ENCODE data around the gene STAT3. TPM values are rescaled to one million over a fixed set of nuclear protein-coding genes. Genes with fewer than 3 reads are reported as not detected.
A peak's percentile ranks its signal among the peaks of the same experiment; 100 is the strongest.

STAT3 gene
- total and polyA plus RNA-seq, 9 of the 15 experiments (the other 6 are each of a cell fraction or from before 2014, with no cell fraction given), result 90.0 to 179 (median 114) TPM

DNA sequence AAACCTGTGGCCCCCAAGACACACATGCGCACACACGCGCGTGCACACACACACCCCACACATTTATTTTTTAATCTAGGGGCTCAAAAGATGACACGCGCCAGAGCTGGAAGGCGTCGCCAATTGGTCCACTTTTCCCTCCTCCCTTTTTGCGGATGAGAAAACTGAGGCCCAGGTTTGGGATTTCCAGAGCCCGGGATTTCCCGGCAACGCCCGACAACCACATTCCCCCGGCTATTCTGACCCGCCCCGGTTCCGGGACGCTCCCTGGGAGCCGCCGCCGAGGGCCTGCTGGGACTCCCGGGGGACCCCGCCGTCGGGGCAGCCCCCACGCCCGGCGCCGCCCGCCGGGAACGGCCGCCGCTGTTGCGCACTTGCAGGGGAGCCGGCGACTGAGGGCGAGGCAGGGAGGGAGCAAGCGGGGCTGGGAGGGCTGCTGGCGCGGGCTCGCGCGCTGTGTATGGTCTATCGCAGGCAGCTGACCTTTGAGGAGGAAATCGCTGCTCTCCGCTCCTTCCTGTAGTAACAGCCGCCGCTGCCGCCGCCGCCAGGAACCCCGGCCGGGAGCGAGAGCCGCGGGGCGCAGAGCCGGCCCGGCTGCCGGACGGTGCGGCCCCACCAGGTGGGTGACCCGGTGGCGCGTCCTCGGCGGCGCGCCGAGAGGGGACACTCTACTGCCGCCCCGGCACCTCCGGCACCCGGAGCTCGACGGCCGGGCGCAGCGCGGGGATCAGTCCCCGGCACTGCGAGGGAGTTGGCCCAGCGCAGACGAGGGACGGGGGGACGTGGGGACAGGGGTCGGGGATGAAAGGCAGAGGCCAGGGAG, 100.1 kb downstream of the STAT3 start, which contains the start of gene STAT5A (continued):
- no peak for TF ChIP-seq HES1 (IDR thresholded peaks at IDR 0.05; ENCODE audit: low read depth)
- TF ChIP-seq PCBP1 (IDR thresholded peaks at IDR 0.05; ENCODE audit: low read depth, low read length, poor library complexity, severe bottlenecking), result peak; percentile 58
- TF ChIP-seq SOX6 (IDR thresholded peaks at IDR 0.05), result no peak
- no peak for TF ChIP-seq ETV1 (tag; conservative IDR thresholded peaks at IDR 0.05; ENCODE audit: low read depth)
- TF ChIP-seq CCAR2 (IDR thresholded peaks at IDR 0.05; ENCODE audit: low read depth, low read length), result no peak
- no peak for TF ChIP-seq KDM2B (CRISPR knock-in tag; IDR thresholded peaks at IDR 0.05)
- no peak for TF ChIP-seq FOXK1 (CRISPR knock-in tag; IDR thresholded peaks at IDR 0.05; ENCODE audit: borderline replicate concordance)
- TF ChIP-seq ZNF436 (CRISPR knock-in tag; IDR thresholded peaks at IDR 0.05), result no peak
- TF ChIP-seq, protein P1, sequence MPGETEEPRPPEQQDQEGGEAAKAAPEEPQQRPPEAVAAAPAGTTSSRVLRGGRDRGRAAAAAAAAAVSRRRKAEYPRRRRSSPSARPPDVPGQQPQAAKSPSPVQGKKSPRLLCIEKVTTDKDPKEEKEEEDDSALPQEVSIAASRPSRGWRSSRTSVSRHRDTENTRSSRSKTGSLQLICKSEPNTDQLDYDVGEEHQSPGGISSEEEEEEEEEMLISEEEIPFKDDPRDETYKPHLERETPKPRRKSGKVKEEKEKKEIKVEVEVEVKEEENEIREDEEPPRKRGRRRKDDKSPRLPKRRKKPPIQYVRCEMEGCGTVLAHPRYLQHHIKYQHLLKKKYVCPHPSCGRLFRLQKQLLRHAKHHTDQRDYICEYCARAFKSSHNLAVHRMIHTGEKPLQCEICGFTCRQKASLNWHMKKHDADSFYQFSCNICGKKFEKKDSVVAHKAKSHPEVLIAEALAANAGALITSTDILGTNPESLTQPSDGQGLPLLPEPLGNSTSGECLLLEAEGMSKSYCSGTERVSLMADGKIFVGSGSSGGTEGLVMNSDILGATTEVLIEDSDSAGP (CRISPR knock-in tag; IDR thresholded peaks at IDR 0.05), result no peak
- TF ChIP-seq ZNF212 (CRISPR knock-in tag; IDR thresholded peaks at IDR 0.05), result no peak
- no peak for TF ChIP-seq DNMT1 (IDR thresholded peaks at IDR 0.05)
- TF ChIP-seq ERF (CRISPR knock-in tag; IDR thresholded peaks at IDR 0.05), result no peak
- no peak for TF ChIP-seq POLR2B (IDR thresholded peaks at IDR 0.05; ENCODE audit: low read depth, partially characterized antibody)
- TF ChIP-seq MYC (IDR thresholded peaks at IDR 0.05; ENCODE audit: low read depth, low read length), result no peak
- no peak for TF ChIP-seq MYC (CRISPR knock-in tag; IDR thresholded peaks at IDR 0.05; ENCODE audit: borderline replicate concordance, low read depth)
- no peak for TF ChIP-seq ZNF561 (CRISPR knock-in tag; conservative IDR thresholded peaks at IDR 0.05)
- TF ChIP-seq, protein P2, sequence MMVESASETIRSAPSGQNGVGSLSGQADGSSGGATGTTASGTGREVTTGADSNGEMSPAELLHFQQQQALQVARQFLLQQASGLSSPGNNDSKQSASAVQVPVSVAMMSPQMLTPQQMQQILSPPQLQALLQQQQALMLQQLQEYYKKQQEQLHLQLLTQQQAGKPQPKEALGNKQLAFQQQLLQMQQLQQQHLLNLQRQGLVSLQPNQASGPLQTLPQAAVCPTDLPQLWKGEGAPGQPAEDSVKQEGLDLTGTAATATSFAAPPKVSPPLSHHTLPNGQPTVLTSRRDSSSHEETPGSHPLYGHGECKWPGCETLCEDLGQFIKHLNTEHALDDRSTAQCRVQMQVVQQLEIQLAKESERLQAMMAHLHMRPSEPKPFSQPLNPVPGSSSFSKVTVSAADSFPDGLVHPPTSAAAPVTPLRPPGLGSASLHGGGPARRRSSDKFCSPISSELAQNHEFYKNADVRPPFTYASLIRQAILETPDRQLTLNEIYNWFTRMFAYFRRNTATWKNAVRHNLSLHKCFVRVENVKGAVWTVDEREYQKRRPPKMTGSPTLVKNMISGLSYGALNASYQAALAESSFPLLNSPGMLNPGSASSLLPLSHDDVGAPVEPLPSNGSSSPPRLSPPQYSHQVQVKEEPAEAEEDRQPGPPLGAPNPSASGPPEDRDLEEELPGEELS (CRISPR knock-in tag; IDR thresholded peaks at IDR 0.05; ENCODE audit: borderline replicate concordance), result no peak
- no peak for TF ChIP-seq ZNF124 (CRISPR knock-in tag; IDR thresholded peaks at IDR 0.05)
- TF ChIP-seq, protein P3, sequence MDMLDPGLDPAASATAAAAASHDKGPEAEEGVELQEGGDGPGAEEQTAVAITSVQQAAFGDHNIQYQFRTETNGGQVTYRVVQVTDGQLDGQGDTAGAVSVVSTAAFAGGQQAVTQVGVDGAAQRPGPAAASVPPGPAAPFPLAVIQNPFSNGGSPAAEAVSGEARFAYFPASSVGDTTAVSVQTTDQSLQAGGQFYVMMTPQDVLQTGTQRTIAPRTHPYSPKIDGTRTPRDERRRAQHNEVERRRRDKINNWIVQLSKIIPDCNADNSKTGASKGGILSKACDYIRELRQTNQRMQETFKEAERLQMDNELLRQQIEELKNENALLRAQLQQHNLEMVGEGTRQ (CRISPR knock-in tag; IDR thresholded peaks at IDR 0.05), result 0 out of 2 replicates have a peak, but pooled peaks have one; percentile 41
- no peak for TF ChIP-seq THRAP3 (IDR thresholded peaks at IDR 0.05; ENCODE audit: borderline replicate concordance)
- no peak for TF ChIP-seq SMAD1 (IDR thresholded peaks at IDR 0.05; ENCODE audit: low read depth, low read length, partially characterized antibody)
- peak; percentile 58; the same call in 1 of the 2 replicates for TF ChIP-seq ZNF197 (CRISPR knock-in tag; IDR thresholded peaks at IDR 0.05; ENCODE audit: low read depth)
- no peak for TF ChIP-seq PML (IDR thresholded peaks at IDR 0.05; ENCODE audit: low read length)
- no peak for TF ChIP-seq NR2C1 (IDR thresholded peaks at IDR 0.05)
- TF ChIP-seq NR2C1 (tag; IDR thresholded peaks at IDR 0.05), result no peak
